Glomerular visceral epithelial cell (primary cell): ENCODE data around the gene FAM236A.
"Not testable (repeated sequence)": the region's sequence is repeated elsewhere in the genome, so short reads cannot be mapped to it uniquely, and the experiment has no call there.

ENCODE experiments used
- DNase-seq: peaks from one replicate; pipeline ENCODE4 v3.0.0-alpha.2; 2016; ENCODE audit errors: extremely low spot score

The FAM236A gene

GRCh38 chrX:72937906-72938305 is at the start of gene FAM236A:
Gene FAM236A, plus strand, starts transcription at chrX:72938206. Its CDS starts 57 bp downstream, at chrX:72938263.
- DNase-seq, result not testable (repeated sequence)

GRCh38 chrX:72889740-72890139 is 48.3 kb upstream of the FAM236A start:
- DNase-seq, result not testable (repeated sequence)

- DNase-seq, result not testable (repeated sequence)
Observed at GRCh38 chrX:72912315-72912714, 25.7 kb upstream of the FAM236A start, which contains the start of gene FAM236C. Gene FAM236C, plus strand, starts transcription at chrX:72912615. Its CDS starts 100 bp downstream, at chrX:72912715.

- DNase-seq, result not testable (repeated sequence)
Observed at GRCh38 chrX:72916096-72916495, 21.9 kb upstream of the FAM236A start.

GRCh38 chrX:72932283-72932682 is 5.7 kb upstream of the FAM236A start:
- DNase-seq, result not testable (repeated sequence)

GRCh38 chrX:72936455-72936854 is 1.6 kb upstream of the FAM236A start:
- not testable (repeated sequence) for DNase-seq

GRCh38 chrX:72936882-72937455 is 1.0 kb upstream of the FAM236A start:
- DNase-seq, result not testable (repeated sequence)

GRCh38 chrX:72942272-72942671 is 4.3 kb downstream of the FAM236A start:
- DNase-seq, result not testable (repeated sequence)

GRCh38 chrX:72943035-72943818 is 5.2 kb downstream of the FAM236A start:
- DNase-seq, result not testable (repeated sequence)

GRCh38 chrX:72943819-72944169 is 5.8 kb downstream of the FAM236A start, which contains the start of gene DMRTC1:
Gene DMRTC1, minus strand, starts transcription at chrX:72943837. Its CDS starts 68,143 bp downstream, at chrX:72875694.
- DNase-seq, result not testable (repeated sequence)

- DNase-seq, result not testable (repeated sequence)
Observed at GRCh38 chrX:72959971-72960370, 22.0 kb downstream of the FAM236A start.

GRCh38 chrX:72971859-72972258 is 33.9 kb downstream of the FAM236A start:
- not testable (repeated sequence) for DNase-seq

- DNase-seq, result not testable (repeated sequence)
Observed at GRCh38 chrX:72974885-72975284, 36.9 kb downstream of the FAM236A start.

- DNase-seq, result not testable (repeated sequence)
Observed at GRCh38 chrX:72980894-72981469, 43.0 kb downstream of the FAM236A start.
